GM21723 (cell line): ENCODE measurements around the gene NETO1.

Experiments used
- ATAC-seq: cut with Tn5 transposase; IDR thresholded peaks from one replicate; pipeline ENCODE4 v1.9.1; 2021; ENCODE audit warnings: mild to moderate bottlenecking, moderate library complexity; ENCODE audit not compliant: unreplicated experiment

The NETO1 gene

GRCh38 chr18:72727776-72728175 is 140.0 kb downstream of the NETO1 start:
- ATAC-seq: no peak

- ATAC-seq: no peak
Observed at GRCh38 chr18:72727038-72727655, 140.6 kb downstream of the NETO1 start.

GRCh38 chr18:72726201-72726600 is 141.6 kb downstream of the NETO1 start:
- ATAC-seq: no peak

- ATAC-seq: no peak
Observed at GRCh38 chr18:72721330-72721729, 146.5 kb downstream of the NETO1 start.

GRCh38 chr18:72720116-72720515 is 147.7 kb downstream of the NETO1 start:
- ATAC-seq: no peak

- ATAC-seq: no peak
Observed at GRCh38 chr18:72704202-72704601, 163.6 kb downstream of the NETO1 start.

GRCh38 chr18:72700961-72701710 is 166.7 kb downstream of the NETO1 start:
- no peak for ATAC-seq

- ATAC-seq: no peak
Observed at GRCh38 chr18:72697706-72698105, 170.1 kb downstream of the NETO1 start.

GRCh38 chr18:72692595-72692994 is 175.2 kb downstream of the NETO1 start:
- no peak for ATAC-seq
